Measurements from ENCODE around the gene STT3B.
A peak's percentile ranks its signal among the peaks of the same experiment; 100 is the strongest.

Gene STT3B

GRCh38 chr3:31610700-31611275, 78.1 kb downstream of the STT3B start:
- peak; percentile 29 to 62 for DNase-seq

GRCh38 chr3:31613177-31613576, 80.5 kb downstream of the STT3B start:
- DNase-seq: peak in 1 of 2 experiments; percentile 19

GRCh38 chr3:31613654-31614053, 80.9 kb downstream of the STT3B start:
- DNase-seq: peak; percentile 71 to 75

GRCh38 chr3:31614162-31614921, 81.6 kb downstream of the STT3B start:
- no peak for DNase-seq

GRCh38 chr3:31615071-31615875, 82.5 kb downstream of the STT3B start:
- DNase-seq: no peak

GRCh38 chr3:31616711-31617110, 84.0 kb downstream of the STT3B start:
- DNase-seq: no peak

GRCh38 chr3:31620656-31621055, 87.9 kb downstream of the STT3B start:
- DNase-seq: no peak

- no peak for DNase-seq
These were observed 88.6 kb downstream of the STT3B start for GRCh38 chr3:31621314-31621713.

GRCh38 chr3:31622636-31623288, 90.0 kb downstream of the STT3B start:
- DNase-seq: no peak

- DNase-seq: peak; percentile 64 to 72
These were observed 91.5 kb downstream of the STT3B start for GRCh38 chr3:31624083-31624709.

GRCh38 chr3:31625358-31625757, 92.6 kb downstream of the STT3B start:
- peak in 1 of 2 experiments; percentile 22 for DNase-seq

GRCh38 chr3:31629054-31629453, 96.3 kb downstream of the STT3B start:
- no peak for DNase-seq

GRCh38 chr3:31634476-31634875, 101.8 kb downstream of the STT3B start:
- no peak for DNase-seq

- DNase-seq: no peak
These were observed 102.8 kb downstream of the STT3B start for GRCh38 chr3:31635545-31635944.

- DNase-seq: no peak
These were observed 103.3 kb downstream of the STT3B start for GRCh38 chr3:31636049-31636448.

GRCh38 chr3:31636694-31637442, 104.1 kb downstream of the STT3B start:
- no peak for DNase-seq

GRCh38 chr3:31639828-31640227, 107.1 kb downstream of the STT3B start:
- no peak for DNase-seq

GRCh38 chr3:31645256-31645655, 112.5 kb downstream of the STT3B start:
- no peak for DNase-seq

- no peak for DNase-seq
These were observed 115.7 kb downstream of the STT3B start for GRCh38 chr3:31648286-31648968.

GRCh38 chr3:31652296-31652695, 119.6 kb downstream of the STT3B start:
- no peak for DNase-seq

GRCh38 chr3:31653464-31653863, 120.7 kb downstream of the STT3B start:
- no peak for DNase-seq

Measured in NCI-H526 (cell line).